Effector memory CD4-positive, alpha-beta T cell (primary cell): Measurements from ENCODE around the gene SSMEM1.
"Not testable (repeated sequence)": the region's sequence is repeated elsewhere in the genome, so short reads cannot be mapped to it uniquely, and the experiment has no call there.

ENCODE experiments used
- DNase-seq, 3 donors: peaks; one replicate each; pipeline ENCODE4 v3.0.0-alpha.2; 2020
- H3K27ac ChIP-seq: 2 replicates; pipeline ENCODE4 v1.7.0; 2013; ENCODE audit warnings: mild to moderate bottlenecking, low read length, moderate library complexity; ENCODE audit not compliant: insufficient read depth, poor library complexity, severe bottlenecking
- H3K27me3 ChIP-seq: replicated peaks from 2 replicates; pipeline ENCODE4 v1.7.0; 2013; ENCODE audit warnings: mild to moderate bottlenecking, low read length; ENCODE audit not compliant: insufficient read depth, control insufficient read depth, poor library complexity, severe bottlenecking
- H3K36me3 ChIP-seq: 2 replicates; pipeline ENCODE4 v1.7.0; 2013; ENCODE audit warnings: mild to moderate bottlenecking, low read length, moderate library complexity; ENCODE audit not compliant: control insufficient read depth, insufficient read depth
- H3K4me1 ChIP-seq: 2 replicates; pipeline ENCODE4 v1.7.0; 2013; ENCODE audit warnings: low read length, mild to moderate bottlenecking; ENCODE audit not compliant: control insufficient read depth, insufficient read depth, poor library complexity, severe bottlenecking
- H3K4me3 ChIP-seq: 2 replicates; pipeline ENCODE4 v1.7.0; 2013; ENCODE audit warnings: low read length, low read depth, mild to moderate bottlenecking; ENCODE audit not compliant: insufficient read depth, poor library complexity, severe bottlenecking
- H3K9me3 ChIP-seq: 2 replicates; pipeline ENCODE4 v1.7.0; 2013; ENCODE audit warnings: mild to moderate bottlenecking, low read length, moderate library complexity; ENCODE audit not compliant: control insufficient read depth

SSMEM1 gene

GRCh38 chr7:130184349-130184748 is 23.3 kb upstream of the SSMEM1 start:
- H3K4me3 ChIP-seq, H3K9me3 ChIP-seq, DNase-seq, H3K27ac ChIP-seq, H3K4me1 ChIP-seq, H3K27me3 ChIP-seq: not testable (repeated sequence)
- peaks cover 49% of the 10 kb centered on the region for H3K36me3 ChIP-seq

- no peak overlapping the region for H3K4me3 ChIP-seq
- no peak for DNase-seq
- H3K36me3 ChIP-seq = peaks cover 36% of the 10 kb centered on the region
- H3K27me3 ChIP-seq = no peaks in the 10 kb centered on the region
- no peak overlapping the region for H3K27ac ChIP-seq
- H3K9me3 ChIP-seq = no peaks in the 10 kb centered on the region
- H3K4me1 ChIP-seq = no peaks in the 10 kb centered on the region
Observed at GRCh38 chr7:130187360-130187759, 20.3 kb upstream of the SSMEM1 start.

- Histone ChIP-seq H3K4me3 (no peak overlapping the region), H3K4me1 (no peaks in the 10 kb centered on the region), H3K27ac (no peak overlapping the region), H3K36me3 (peaks cover 22% of the 10 kb centered on the region), H3K9me3 (no peaks in the 10 kb centered on the region), H3K27me3 (no peaks in the 10 kb centered on the region)
- DNase-seq = no peak
Observed at GRCh38 chr7:130189343-130189742, 18.3 kb upstream of the SSMEM1 start.

- no peak overlapping the region for H3K27ac ChIP-seq
- H3K27me3 ChIP-seq = no peaks in the 10 kb centered on the region
- peaks cover 21% of the 10 kb centered on the region for H3K36me3 ChIP-seq
- no peak for DNase-seq
- no peaks in the 10 kb centered on the region for H3K9me3 ChIP-seq
- no peaks in the 10 kb centered on the region for H3K4me1 ChIP-seq
- H3K4me3 ChIP-seq = no peak overlapping the region
Observed at GRCh38 chr7:130191791-130192190, 15.9 kb upstream of the SSMEM1 start.

GRCh38 chr7:130195396-130195795 is 12.3 kb upstream of the SSMEM1 start:
- Histone ChIP-seq H3K27ac (no peak overlapping the region), H3K36me3 (peaks cover 17% of the 10 kb centered on the region), H3K9me3 (no peaks in the 10 kb centered on the region), H3K27me3 (no peaks in the 10 kb centered on the region), H3K4me3 (no peak overlapping the region), H3K4me1 (no peaks in the 10 kb centered on the region)
- no peak for DNase-seq

GRCh38 chr7:130196476-130196875 is 11.2 kb upstream of the SSMEM1 start:
- Histone ChIP-seq H3K9me3 (no peaks in the 10 kb centered on the region), H3K4me1 (no peaks in the 10 kb centered on the region), H3K36me3 (peaks cover 22% of the 10 kb centered on the region), H3K27me3 (no peaks in the 10 kb centered on the region), H3K4me3 (no peak overlapping the region), H3K27ac (no peak overlapping the region)
- no peak for DNase-seq

- H3K27ac ChIP-seq = no peak overlapping the region
- no peaks in the 10 kb centered on the region for H3K9me3 ChIP-seq
- H3K4me3 ChIP-seq = no peak overlapping the region
- no peaks in the 10 kb centered on the region for H3K27me3 ChIP-seq
- H3K4me1 ChIP-seq = no peaks in the 10 kb centered on the region
- peaks cover 29% of the 10 kb centered on the region for H3K36me3 ChIP-seq
- DNase-seq = no peak
Observed at GRCh38 chr7:130197094-130197493, 10.6 kb upstream of the SSMEM1 start.

- no peak overlapping the region for H3K27ac ChIP-seq
- H3K4me3 ChIP-seq = no peak overlapping the region
- H3K27me3 ChIP-seq = no peaks in the 10 kb centered on the region
- H3K9me3 ChIP-seq = no peaks in the 10 kb centered on the region
- DNase-seq = no peak
- peaks cover 21% of the 10 kb centered on the region for H3K36me3 ChIP-seq
- H3K4me1 ChIP-seq = peaks cover 5% of the 10 kb centered on the region
Observed at GRCh38 chr7:130201796-130202195, 5.9 kb upstream of the SSMEM1 start.

GRCh38 chr7:130205084-130205947 is 2.3 kb upstream of the SSMEM1 start, which contains the start of gene TMEM209:
TSS of gene TMEM209 (minus strand) at chr7:130205406. CDS start at chr7:130205375, 31 bp downstream.
- Histone ChIP-seq H3K9me3 (no peaks in the 10 kb centered on the region), H3K4me1 (peaks cover 5% of the 10 kb centered on the region), H3K27ac (peak within 1 kb of the TSS; percentile 82), H3K36me3 (peaks cover 15% of the 10 kb centered on the region), H3K4me3 (peak within 1 kb of the TSS; percentile 92), H3K27me3 (no peaks in the 10 kb centered on the region)
- DNase-seq = peak; percentile 87 to 93 (median 87)

GRCh38 chr7:130207033-130207432 is 627 bp upstream of the SSMEM1 start:
- Histone ChIP-seq H3K4me3 (no peak overlapping the region), H3K27me3 (no peaks in the 10 kb centered on the region), H3K4me1 (peaks cover 5% of the 10 kb centered on the region), H3K36me3 (peaks cover 4% of the 10 kb centered on the region), H3K27ac (no peak overlapping the region), H3K9me3 (no peaks in the 10 kb centered on the region)
- DNase-seq = no peak
